GM18526 (cell line): ENCODE results near the gene LRP1B.

ENCODE experiments used
- POLR2A ChIP-seq: IDR thresholded peaks from 3 replicates; pipeline ENCODE4 v1.6.1; 2011; ENCODE audit not compliant: insufficient read length; ENCODE audit errors: extremely low read depth

LRP1B gene

GRCh38 chr2:140593132-140593531, 1537.7 kb downstream of the LRP1B start:
- TF ChIP-seq POLR2A: no peak

- TF ChIP-seq POLR2A: no peak
Observed at GRCh38 chr2:140589696-140590095, 1541.1 kb downstream of the LRP1B start.

- no peak for TF ChIP-seq POLR2A
Observed at GRCh38 chr2:140589273-140589672, 1541.5 kb downstream of the LRP1B start.

- no peak for TF ChIP-seq POLR2A
Observed at GRCh38 chr2:140586379-140586778, 1544.4 kb downstream of the LRP1B start.

- no peak for TF ChIP-seq POLR2A
Observed at GRCh38 chr2:140585016-140585415, 1545.8 kb downstream of the LRP1B start.

- TF ChIP-seq POLR2A: no peak
Observed at GRCh38 chr2:140584471-140584870, 1546.3 kb downstream of the LRP1B start.

GRCh38 chr2:140580532-140581151, 1550.2 kb downstream of the LRP1B start:
- TF ChIP-seq POLR2A: no peak

GRCh38 chr2:140577453-140577852, 1553.4 kb downstream of the LRP1B start:
- TF ChIP-seq POLR2A: no peak

- no peak for TF ChIP-seq POLR2A
Observed at GRCh38 chr2:140567734-140568133, 1563.1 kb downstream of the LRP1B start.

GRCh38 chr2:140565756-140566155, 1565.1 kb downstream of the LRP1B start:
- no peak for TF ChIP-seq POLR2A

- no peak for TF ChIP-seq POLR2A
Observed at GRCh38 chr2:140555701-140556100, 1575.1 kb downstream of the LRP1B start.

- TF ChIP-seq POLR2A: no peak
Observed at GRCh38 chr2:140552634-140553033, 1578.2 kb downstream of the LRP1B start.

GRCh38 chr2:140551287-140551686, 1579.5 kb downstream of the LRP1B start:
- no peak for TF ChIP-seq POLR2A

GRCh38 chr2:140550821-140551220, 1580.0 kb downstream of the LRP1B start:
- TF ChIP-seq POLR2A: no peak

- no peak for TF ChIP-seq POLR2A
Observed at GRCh38 chr2:140542627-140543026, 1588.2 kb downstream of the LRP1B start.

GRCh38 chr2:140539242-140539875, 1591.5 kb downstream of the LRP1B start:
- no peak for TF ChIP-seq POLR2A

- TF ChIP-seq POLR2A: no peak
Observed at GRCh38 chr2:140529706-140530105, 1601.1 kb downstream of the LRP1B start.
